HG02943 (cell line): ENCODE data around the gene TAX1BP3.
A peak's percentile ranks its signal among the peaks of the same experiment; 100 is the strongest.
"Not testable (repeated sequence)": the region's sequence is repeated elsewhere in the genome, so short reads cannot be mapped to it uniquely, and the experiment has no call there.

Experiments used
- ATAC-seq: cut with Tn5 transposase; IDR thresholded peaks from one replicate; pipeline ENCODE4 v1.9.1; 2021; ENCODE audit warnings: mild to moderate bottlenecking, low read depth, moderate library complexity; ENCODE audit not compliant: unreplicated experiment

TAX1BP3 gene, protein sequence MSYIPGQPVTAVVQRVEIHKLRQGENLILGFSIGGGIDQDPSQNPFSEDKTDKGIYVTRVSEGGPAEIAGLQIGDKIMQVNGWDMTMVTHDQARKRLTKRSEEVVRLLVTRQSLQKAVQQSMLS

DNA sequence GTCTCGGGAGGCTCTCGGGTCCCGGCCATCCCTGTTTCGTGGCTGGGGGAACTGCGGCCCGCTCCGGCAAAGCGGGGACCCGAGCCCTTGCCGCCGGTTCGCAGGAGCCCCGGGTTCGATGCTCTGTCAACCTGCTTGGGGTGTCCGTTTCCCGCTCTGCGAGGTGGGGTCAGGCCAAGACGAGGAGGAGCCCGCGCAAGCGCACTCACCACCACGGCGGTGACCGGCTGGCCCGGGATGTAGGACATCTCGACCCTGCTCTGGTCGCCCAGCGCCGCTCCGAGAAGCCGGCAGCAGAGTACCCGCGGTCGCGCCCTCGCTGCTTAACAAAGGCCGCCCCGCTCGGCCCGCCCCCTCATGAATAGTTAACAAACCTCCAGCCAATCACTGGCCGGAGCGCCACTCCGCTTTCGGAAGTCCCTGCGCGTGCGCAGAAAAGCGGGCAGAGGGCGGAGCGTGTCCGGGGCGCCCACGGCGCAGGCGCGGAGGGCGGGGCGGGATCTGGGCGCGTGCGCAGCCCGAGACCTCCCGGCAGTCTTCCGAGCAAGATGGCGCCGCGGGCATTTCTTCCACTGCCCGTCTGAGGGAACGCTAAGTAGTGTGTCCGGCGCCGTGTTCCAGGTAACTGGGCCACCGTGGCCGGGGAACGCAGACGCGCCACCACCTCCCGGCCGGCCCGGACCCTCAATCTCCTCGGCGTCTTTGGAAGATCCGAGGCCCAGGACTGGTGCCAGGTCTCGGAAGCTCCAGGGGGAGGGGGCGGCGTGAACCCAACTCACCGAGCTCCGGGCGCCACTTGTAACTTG is at the start of gene TAX1BP3, which contains the start of gene EMC6:
Gene TAX1BP3 (minus strand): TSS at position 300 of the 806 bp plus-strand sequence. CDS start 52 bp downstream, at position 248.
Gene EMC6 (plus strand): TSS at position 534 of the 806 bp plus-strand sequence. CDS start 335 bp downstream, outside the sequence.
- ATAC-seq: peak; percentile 68

DNA sequence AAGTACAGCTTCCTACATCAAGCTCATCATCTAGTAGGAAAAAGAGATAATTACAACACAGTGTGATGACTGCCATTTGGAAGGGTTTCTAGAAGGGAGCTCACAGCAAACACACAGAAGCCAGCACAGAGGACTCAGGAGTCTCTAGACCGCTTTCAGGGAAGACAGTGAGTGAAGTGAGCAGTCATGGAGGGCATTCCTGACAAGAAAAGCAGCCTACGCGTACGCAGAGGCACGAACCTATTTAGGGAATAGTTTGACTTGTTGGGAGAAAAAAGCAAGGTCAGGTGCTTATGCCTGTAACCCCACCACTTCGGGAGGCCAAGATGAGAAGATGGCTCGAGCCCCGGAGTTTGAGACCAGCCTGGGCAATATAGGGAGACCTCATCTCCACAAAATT is 46.9 kb upstream of the TAX1BP3 start:
- ATAC-seq: no peak

DNA sequence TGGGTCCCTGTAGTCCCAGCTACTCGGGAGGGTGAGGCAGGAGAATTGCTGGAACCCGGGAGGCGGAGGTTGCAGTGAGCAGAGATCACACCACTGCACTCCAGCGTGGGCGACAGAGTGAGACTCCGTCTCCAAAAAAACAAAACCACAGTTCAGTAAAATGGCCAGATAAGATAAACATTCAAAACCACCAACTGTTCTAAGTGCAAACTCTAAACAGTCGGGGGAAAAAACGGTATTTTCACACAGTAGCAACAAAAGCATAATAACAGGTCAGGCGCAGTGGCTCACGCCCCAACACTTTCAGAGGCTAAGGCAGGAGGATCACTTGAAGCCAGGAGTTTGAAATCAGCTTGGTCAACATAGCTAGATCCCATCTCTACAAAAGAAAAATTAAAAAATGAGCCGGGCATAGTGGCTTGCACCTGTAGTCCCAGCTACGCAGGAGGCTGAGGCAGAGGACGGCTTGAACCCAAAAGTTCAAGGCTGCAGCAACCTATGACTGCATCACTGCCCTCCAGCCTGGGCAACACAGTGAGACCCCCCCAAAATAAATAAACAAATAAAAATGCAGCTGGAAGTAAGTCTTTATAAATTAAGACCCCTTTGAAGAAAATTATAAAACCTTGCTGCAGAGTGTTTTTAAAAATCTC is 44.6 kb upstream of the TAX1BP3 start:
- ATAC-seq: no peak

DNA sequence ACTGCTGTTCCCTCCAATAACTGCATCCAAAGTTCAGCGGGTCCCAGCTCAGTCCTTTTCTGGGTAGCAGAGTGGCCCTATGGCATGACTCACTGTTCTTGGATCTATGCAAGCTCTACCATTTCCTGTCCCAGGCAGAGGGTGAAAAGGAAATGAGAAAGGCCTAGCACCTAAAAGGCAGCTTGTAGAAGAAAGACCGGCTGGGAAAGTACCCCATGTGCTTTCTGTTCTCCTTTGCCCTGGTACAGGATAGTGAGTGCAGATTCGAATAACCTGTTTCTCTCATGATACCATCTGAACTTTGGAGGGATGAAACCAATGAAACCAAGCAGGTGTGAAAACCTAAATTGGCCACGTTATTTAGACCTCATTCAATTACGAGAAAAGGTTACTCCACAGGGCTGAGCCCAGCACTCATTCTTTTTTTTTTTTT is 42.6 kb upstream of the TAX1BP3 start:
- peak; percentile 91 for ATAC-seq

DNA sequence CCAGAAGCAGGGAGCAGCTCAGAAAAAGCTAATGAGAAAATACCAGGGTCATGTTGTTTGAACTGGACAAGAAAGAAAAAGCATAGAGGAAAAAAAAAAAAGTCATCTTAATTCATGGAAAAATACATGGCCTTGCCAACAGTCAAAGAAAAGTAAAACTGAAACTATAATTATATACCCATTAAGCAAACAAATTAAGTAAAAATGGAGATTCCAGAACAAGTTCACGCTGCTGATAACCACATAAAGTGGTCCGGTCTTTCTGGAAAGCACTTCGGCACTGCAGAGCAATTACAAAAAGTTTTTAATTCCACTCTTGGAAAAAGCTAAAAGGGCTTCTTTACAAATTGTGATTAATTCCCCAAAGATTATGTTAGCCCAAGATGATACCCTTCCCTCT is 40.0 kb upstream of the TAX1BP3 start:
- no peak for ATAC-seq

DNA sequence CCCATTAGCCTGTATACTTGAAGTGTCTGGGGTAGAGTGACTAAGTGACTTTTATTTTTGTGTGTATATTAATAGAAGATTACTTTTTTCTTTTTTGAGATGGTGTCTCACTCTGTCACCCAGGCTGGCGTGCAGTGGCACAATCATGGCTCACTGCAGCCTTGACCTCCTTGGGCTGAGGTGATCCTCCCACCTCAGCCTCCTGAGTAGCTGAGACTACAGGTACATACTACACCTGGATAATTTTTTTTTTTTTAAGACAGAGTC is 37.3 kb upstream of the TAX1BP3 start:
- ATAC-seq: not testable (repeated sequence)

DNA sequence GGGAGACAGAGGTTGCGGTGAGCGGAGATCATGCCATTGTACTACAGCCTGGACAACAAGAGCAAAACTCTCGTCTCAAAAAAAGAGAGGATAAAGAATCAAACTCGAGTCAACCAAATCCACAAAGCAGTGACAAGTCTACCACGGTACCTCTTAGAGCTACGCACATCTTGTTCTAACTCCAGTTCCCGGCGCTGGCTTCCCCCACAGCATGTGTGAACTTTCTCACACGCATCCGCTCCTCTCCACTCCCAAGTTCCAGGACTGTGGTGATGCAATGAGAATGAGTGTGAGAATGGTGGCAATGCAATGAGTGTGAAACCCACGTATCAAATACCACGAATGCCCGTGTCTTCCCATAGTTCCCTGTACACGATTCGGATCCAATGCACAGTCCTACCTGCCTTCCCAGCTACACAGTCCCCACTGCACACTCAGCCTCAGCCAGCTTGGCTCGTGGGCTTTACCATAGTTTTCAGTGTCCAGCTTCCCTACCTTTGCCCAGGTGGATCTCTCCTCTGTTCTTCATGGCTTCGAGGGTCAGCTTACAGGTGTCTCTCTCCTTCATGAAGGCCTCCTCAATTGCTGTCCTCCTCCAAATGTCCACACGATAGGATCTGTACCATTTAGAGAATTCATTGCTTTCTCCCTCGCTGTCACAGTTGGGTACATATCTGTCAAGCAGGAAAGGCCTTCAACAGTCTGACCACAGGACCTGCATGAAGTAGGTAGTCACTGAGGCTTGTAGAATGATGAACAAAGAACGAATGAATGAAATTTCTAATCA is 36.7 kb upstream of the TAX1BP3 start:
- no peak for ATAC-seq

DNA sequence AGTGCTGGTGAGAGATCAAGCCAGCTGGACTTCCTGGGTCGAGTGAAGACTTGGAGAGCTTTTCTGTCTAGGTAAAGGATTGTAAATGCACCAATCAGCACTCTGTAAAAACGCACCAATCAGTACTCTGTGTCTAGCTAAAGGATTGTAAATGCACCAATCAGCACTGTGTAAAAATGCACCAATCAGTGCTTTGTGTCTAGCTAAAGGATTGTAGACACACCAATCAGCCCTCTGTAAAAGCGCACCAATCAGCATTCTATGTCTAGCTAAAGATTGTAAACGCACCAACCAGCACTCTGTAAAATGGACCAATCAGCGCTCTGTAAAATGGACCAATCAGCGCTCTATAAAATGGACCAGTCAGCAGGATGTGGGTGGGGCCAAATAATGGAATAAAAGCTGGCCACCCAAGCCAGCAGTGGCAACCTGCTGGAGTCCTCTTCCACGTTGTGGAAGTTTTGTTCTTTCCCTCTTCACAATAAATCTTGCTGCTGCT is 33.7 kb upstream of the TAX1BP3 start:
- ATAC-seq: not testable (repeated sequence)

DNA sequence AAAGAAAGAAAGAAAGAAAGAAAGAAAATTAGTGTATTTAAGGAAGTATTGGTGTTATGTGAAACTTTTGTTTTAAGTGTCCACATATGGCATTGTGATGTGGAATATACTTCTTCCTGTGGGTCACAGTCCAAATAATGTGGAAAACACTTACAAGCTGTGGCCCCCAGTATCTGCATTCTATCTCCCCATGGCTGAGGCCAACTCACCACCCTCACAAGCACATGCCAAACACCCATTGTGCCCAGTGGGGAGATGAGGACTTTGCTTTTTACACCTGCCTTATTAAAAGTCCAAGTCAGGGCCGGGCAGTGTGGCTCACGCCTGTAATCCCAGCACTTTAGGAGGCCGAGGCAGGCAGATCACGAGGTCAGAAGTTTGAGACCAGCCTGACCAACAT is 31.6 kb upstream of the TAX1BP3 start:
- ATAC-seq: no peak

DNA sequence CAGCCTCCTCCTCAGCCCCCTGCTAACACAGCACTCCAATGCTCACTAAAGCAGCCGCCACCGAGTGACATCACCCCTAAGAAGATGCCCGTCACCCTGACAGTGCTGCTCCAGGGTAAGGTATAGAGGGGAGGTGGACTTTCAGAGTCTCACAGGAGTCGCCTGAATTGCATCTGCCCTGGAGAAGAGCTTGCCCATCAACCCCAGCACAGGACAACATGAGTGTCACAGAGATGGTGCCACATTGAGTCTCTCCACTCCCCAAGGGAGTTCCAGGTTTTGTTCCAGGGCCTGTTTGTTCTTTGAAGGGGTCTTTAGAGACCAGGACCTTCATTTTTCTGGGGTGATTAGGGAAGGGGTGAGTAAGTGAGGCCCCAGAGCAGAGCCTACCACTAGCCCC is 29.8 kb upstream of the TAX1BP3 start:
- ATAC-seq: no peak

DNA sequence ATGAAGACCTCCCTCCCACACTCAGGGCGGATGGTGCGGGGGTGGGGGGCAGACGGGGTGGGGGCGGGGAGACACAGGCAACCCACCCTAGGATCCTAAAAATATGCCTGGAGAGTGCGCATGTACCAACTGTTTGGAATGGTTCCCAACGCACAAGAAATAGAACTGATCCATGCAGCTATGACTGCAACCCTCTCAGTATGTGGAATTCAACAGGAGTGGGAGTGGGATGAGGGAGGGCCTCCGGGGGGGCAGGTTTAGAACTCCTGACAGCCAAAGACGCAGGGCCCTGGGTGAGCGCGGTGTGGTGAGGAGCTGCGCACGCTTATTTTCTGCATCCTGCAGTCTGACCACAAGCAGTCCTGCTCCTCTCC is 28.7 kb upstream of the TAX1BP3 start:
- ATAC-seq: no peak

DNA sequence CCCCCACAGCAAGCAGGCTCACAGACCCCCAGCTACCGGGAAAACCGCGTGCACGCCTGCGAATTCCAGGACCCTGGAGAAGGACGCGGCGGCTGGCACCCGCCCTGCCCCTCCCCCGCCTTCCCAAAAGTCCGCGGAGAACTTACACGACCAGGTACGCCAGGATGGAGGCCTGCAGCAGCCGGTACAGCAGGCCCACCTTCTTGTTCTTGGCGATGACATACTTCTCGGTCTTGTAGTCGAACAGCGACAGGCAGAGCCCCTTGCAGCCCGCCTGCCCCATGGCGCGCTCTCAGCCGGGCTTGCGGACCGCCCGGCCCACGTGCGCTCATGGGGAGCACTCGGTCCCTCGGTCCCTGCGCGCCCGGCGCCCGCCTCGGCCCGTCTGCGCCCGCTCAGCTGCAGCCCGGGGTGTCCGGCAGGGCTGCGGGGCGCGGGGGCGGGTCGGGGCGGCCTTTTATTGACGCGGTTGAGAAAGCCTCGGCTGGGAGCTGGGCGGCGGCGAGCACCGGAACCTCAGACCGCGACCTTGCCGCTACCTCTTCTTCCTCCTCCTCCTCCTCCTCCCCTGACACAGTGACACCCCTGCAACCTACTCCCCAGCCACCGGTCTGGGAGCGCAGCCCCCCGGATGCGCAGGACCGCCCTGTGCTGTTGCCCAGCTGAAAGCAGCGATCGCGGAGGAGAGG is 27.5 kb upstream of the TAX1BP3 start, which contains the start of gene P2RX5:
Gene P2RX5 (minus strand): TSS at position 433 of the 689 bp plus-strand sequence. CDS start 150 bp downstream, at position 283.
- ATAC-seq: no peak

DNA sequence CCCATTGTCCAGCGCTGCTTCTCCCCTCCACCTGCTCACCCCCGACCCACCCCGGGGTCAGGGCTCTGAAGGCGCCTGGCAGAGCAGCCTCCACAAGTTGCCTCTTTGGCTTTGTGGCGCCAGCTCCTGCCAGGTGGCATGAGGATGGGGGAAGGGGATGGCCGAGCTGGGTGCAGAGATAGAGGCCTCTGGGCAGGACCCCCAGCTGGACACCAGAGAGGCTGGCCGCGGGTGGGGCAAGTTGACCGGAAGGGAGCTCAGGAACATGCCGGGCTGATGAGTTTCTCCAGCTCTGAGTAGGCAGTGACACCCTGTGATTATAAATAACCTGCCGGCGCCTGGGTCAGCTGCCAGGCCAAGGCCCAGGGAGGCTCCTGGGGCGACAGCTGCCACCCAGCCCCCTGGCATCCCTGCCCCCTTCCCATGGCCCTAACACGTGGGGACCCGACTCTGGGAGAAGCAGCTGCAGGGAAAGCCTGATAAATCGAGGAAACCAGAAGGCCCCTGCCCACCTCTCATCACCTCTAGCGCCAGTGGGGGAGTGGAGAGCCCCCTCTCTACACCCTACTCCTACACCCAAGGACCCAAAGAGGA is 26.8 kb upstream of the TAX1BP3 start:
- ATAC-seq: no peak

DNA sequence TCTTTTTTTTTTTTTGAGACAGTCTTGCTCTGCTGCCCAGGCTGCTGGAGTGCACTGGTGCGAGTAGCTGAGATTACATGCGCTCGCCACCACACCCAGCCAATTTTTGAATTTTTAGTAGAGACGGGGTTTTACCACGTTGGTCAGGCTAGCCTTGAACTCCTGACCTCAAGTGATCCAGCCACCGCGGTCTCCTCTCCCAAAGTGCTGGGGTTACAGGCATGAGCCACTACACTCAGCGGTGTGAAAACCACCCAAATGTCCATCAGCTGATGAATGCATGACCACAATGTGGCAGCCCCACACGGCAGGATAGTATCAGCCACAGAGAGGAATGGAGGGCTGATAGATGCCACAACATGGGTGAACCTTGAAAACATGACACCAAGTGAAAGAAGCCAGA is 25.5 kb upstream of the TAX1BP3 start:
- ATAC-seq: no peak

DNA sequence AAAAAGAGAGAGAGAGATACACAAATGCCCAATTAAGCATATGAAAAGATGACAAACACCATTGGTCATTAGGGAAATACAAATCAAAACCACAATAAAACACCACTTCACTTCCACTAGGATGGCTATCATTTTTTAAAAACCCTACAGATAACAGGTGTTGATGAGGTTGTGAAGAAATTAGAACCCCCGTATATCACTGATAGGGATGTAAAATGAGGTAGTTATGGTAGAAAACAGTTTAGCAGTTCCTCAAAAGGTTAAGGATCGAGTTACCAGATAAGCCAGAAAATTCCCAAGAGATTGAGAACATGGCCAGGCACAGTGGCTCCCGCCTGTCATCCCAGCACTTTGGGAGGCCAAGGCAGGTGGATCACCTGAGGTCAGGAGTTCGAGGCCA is 24.8 kb upstream of the TAX1BP3 start:
- ATAC-seq: no peak

DNA sequence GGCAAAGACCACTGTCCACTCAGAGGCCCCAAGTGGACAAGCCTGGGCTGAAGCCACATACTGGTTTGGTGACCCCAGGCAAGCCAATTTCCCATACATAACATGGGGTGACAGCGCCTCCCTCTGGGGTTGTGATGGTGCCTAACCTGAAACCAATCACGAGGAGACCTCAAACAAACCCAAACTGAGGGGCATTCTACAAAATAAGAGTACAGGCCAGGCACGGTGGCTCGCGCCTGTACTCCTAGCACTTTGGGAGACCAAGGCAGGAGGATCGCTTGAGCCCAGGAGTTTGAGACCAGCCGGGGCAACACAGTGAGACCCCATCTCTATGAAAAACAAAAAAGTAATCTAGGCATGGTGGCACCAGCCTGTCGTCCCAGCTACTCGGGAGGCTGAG is 24.0 kb upstream of the TAX1BP3 start:
- no peak for ATAC-seq

DNA sequence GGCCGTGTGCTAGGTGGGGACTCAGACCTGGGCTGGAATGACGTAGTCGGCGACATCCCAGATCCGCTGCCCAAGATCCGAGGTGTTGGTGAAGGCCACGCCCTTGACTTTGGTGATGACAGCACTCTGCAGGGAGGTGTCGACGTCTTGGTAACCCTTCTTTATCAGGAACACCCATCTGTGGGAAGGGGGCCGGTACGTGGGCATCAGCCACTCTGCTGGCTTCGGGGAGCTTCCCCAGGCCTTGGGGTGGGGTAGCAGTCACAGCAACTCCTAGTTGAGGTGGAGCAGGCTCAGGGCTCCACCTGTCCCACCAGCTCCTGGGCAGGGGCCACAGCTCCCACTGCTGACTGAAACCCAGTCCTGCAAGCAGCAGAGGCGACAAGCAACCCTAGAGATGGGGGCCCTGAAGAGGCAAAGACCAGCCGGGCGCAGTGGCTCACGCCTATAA is 23.3 kb upstream of the TAX1BP3 start:
- no peak for ATAC-seq

DNA sequence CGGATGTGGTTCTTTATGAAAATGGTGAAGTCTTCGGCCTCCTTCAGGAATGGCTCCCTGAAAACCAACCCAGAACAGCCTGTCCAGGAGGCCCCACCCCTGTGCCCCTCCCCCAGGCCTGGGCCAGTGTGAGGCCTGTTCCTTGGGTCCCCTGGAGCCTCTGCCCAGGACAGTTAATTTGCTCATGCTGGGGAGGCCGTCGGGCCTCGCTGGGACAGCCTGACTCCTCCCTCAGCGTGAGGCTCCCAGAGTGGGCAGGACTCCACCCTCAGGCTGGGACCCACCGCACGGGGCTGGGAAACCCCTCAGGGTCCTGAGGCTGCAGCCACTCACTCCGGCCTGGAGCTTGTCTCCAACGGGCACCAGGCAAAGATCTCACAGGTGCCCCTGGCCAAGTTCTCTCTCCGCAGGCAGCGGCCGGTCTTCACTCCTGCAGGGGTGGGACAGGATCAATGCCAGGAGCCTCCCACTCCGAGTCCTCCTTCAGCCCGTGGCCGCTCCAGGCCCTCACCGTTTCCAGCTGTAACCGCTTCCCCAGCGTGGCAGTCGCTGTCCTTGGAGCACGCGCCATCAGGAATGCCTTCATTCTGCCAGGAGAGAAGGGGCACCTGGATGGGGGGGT is 21.8 kb upstream of the TAX1BP3 start:
- ATAC-seq: no peak
